CD4-positive, alpha-beta T cell treated with Interleukin-15 for 4 hours (primary cell): ENCODE data around the gene LMF1.

ENCODE experiments used
- DNase-seq: peaks from one replicate; pipeline ENCODE4 v3.0.0-alpha.2; 2020; ENCODE audit warnings: low spot score

LMF1 gene

GRCh38 chr16:813204-813915 lies 157.4 kb downstream of the LMF1 start:
- peak; percentile 30 for DNase-seq

- no peak for DNase-seq
Observed at GRCh38 chr16:808085-808386, 162.7 kb downstream of the LMF1 start.

GRCh38 chr16:807347-808084 lies 163.3 kb downstream of the LMF1 start:
- peak; percentile 80 for DNase-seq

GRCh38 chr16:805474-805873 lies 165.3 kb downstream of the LMF1 start:
- DNase-seq = no peak

- no peak for DNase-seq
Observed at GRCh38 chr16:804193-805048, 166.4 kb downstream of the LMF1 start.

GRCh38 chr16:803754-804080 lies 167.1 kb downstream of the LMF1 start:
- no peak for DNase-seq
